ENCODE results near the gene SKIC8. TPM values are rescaled to one million over a fixed set of nuclear protein-coding genes. Genes with fewer than 3 reads are reported as not detected.

The SKIC8 gene
- total RNA-seq, 2 experiments from 2014 or later = 59.8 to 66.8 TPM

- ChIA-PET POLR2A (no interaction called here), CTCF (ENCODE audit: unreplicated experiment) (no interaction called here)
- Histone ChIP-seq H3K4me2 (ENCODE audit: low read length) (no peak overlapping the region), H3K4me3 (ENCODE audit: low read depth, low read length, poor library complexity, severe bottlenecking) (no peak overlapping the region), H3K36me3 (ENCODE audit: insufficient read depth, low read length) (no peaks in the 10 kb centered on the region), H3K79me2 (ENCODE audit: insufficient read depth, low read depth, low read length) (no peaks in the 10 kb centered on the region), H3K27ac (ENCODE audit: low read depth, low read length, poor library complexity, severe bottlenecking) (no peak overlapping the region), H3K9me3 (ENCODE audit: low read length) (no peaks in the 10 kb centered on the region), H4K20me1 (ENCODE audit: insufficient read depth, low read length) (no peaks in the 10 kb centered on the region), H2AFZ (ENCODE audit: low read length) (no peak overlapping the region), H3K9me2 (ENCODE audit: insufficient read depth, low read length) (no peaks in the 10 kb centered on the region), H3K4me1 (ENCODE audit: insufficient read depth, low read length, poor library complexity, severe bottlenecking) (peaks cover 21% of the 10 kb centered on the region)
- no peak for TF ChIP-seq CTCF (conservative IDR thresholded peaks at IDR 0.05; ENCODE audit: low read length)
- TF ChIP-seq EZH2phosphoT487 (IDR thresholded peaks at IDR 0.05; ENCODE audit: borderline replicate concordance, low read depth, low read length) = no peak
- no TSS peak for BruUV-seq (replicated peaks)
- DNase-seq (ENCODE audit: low spot score) = no peak
- intact Hi-C loops (cut with micrococcal nuclease; ENCODE audit: unreplicated experiment) = no loop called here
Observed at GRCh38 chr15:78341057-78341987, 41.9 kb upstream of the SKIC8 start.

- intact Hi-C loops (cut with micrococcal nuclease; ENCODE audit: unreplicated experiment) = no loop called here
- CTCF ChIA-PET (ENCODE audit: unreplicated experiment) = no interaction called here
- DNase-seq (ENCODE audit: low spot score) = no peak
Observed at GRCh38 chr15:78340231-78341056, 41.0 kb upstream of the SKIC8 start, which contains the start of gene CRABP1. TSS of gene CRABP1 (plus strand) at chr15:78340353. CDS start at chr15:78340429, 76 bp downstream.

More at GRCh38 chr15:78340231-78341056, 41.0 kb upstream of the SKIC8 start, which contains the start of gene CRABP1:
- TF ChIP-seq CTCF (conservative IDR thresholded peaks at IDR 0.05; ENCODE audit: low read length) = no peak
- TF ChIP-seq EZH2phosphoT487 (IDR thresholded peaks at IDR 0.05; ENCODE audit: borderline replicate concordance, low read depth, low read length) = no peak
- POLR2A ChIA-PET = no interaction called here
- no peaks in the 10 kb centered on the region for H3K9me3 ChIP-seq (ENCODE audit: low read length)
- peaks cover 21% of the 10 kb centered on the region for H3K4me1 ChIP-seq (ENCODE audit: insufficient read depth, low read length, poor library complexity, severe bottlenecking)
- H3K27ac ChIP-seq (ENCODE audit: low read depth, low read length, poor library complexity, severe bottlenecking) = no peak within 1 kb of the TSS
- no peaks in the 10 kb centered on the region for H4K20me1 ChIP-seq (ENCODE audit: insufficient read depth, low read length)
- BruUV-seq (replicated peaks) = no TSS peak
- peak within 1 kb of the TSS; percentile 28; the same call in 1 of the 2 replicates for H3K4me2 ChIP-seq (ENCODE audit: low read length)
- no peaks in the 10 kb centered on the region for H3K9me2 ChIP-seq (ENCODE audit: insufficient read depth, low read length)
- no peak within 1 kb of the TSS for H3K4me3 ChIP-seq (ENCODE audit: low read depth, low read length, poor library complexity, severe bottlenecking)
- H2AFZ ChIP-seq (ENCODE audit: low read length) = no peak within 1 kb of the TSS
- H3K79me2 ChIP-seq (ENCODE audit: insufficient read depth, low read depth, low read length) = no peaks in the 10 kb centered on the region
- H3K36me3 ChIP-seq (ENCODE audit: insufficient read depth, low read length) = no peaks in the 10 kb centered on the region

Data from OCI-LY7 (cell line).